K562 (cell line): Measurements from ENCODE around the gene MRM2. TPM values are rescaled to one million over a fixed set of nuclear protein-coding genes. Genes with fewer than 3 reads are reported as not detected.

Source experiments
- CLOCK ChIP-seq: fragments of 250-450 bp; sonication (Bioruptor Pico); IDR thresholded peaks from 2 replicates; pipeline ENCODE4 v1.4.0; 2020; ENCODE audit warnings: mild to moderate bottlenecking, moderate library complexity, borderline replicate concordance
- ZNF518B ChIP-seq: fragments of 250-450 bp; sonication (Bioruptor Pico); IDR thresholded peaks from 2 replicates; pipeline ENCODE4 v1.5.0; 2021; ENCODE audit warnings: mild to moderate bottlenecking, moderate library complexity
- polyA plus RNA-seq, 8 experiments: library from polyadenylated mRNA; depleted of rRNA in 4 of 8; stranded (reverse) in 5 of 8; unstranded in 3 of 8; fragments of >200 nt; fragmentation: Nextera tagmentation in 2 of 8; fragmentation: Illumina TruSeq in 1 of 8; extraction: Ambion mirVana in 2 of 8; extraction: Trizol in 1 of 8; gene quantifications; 2 replicates each; pipeline versions ENCODE4 v1.2.1 to v1.2.3, GENCODE V29; 2011 to 2014; ENCODE audit warnings: inconsistent platforms in 1 of 8, missing spikeins in 1 of 8
- total RNA-seq, 7 experiments: library from RNA; depleted of rRNA in 6 of 7; stranded (reverse); fragments of >200 nt in 6 of 7; fragmentation: Illumina TruSeq in 2 of 7; extraction: Trizol in 2 of 7; gene quantifications; 2 replicates each; pipeline versions ENCODE4 v1.2.1 to v1.2.3, GENCODE V29; 2011 to 2021; ENCODE audit warnings: low replicate concordance in 1 of 7

The MRM2 gene
- total and polyA plus RNA-seq, 9 of the 15 experiments (the other 6 are each of a cell fraction or from before 2014, with no cell fraction given), result 32.4 to 116 (median 50.5) TPM

- TF ChIP-seq CLOCK, result no peak
- TF ChIP-seq ZNF518B (CRISPR knock-in tag), result no peak
- TF ChIP-seq, all 486 proteins: peak for 0
Observed at GRCh38 chr7:2272031-2272430, 30.0 kb upstream of the MRM2 start (continued).
